Central memory CD8-positive, alpha-beta T cell (primary cell): ENCODE measurements around the gene ZNF688.
A peak's percentile ranks its signal among the peaks of the same experiment; 100 is the strongest.

Experiments used
- ATAC-seq: fragments of 150-1000 bp; cut with Tn5 transposase; replicated peaks from 2 replicates; pipeline ENCODE4 v1.10.0; 2022; ENCODE audit warnings: mild to moderate bottlenecking, moderate FRiP score, moderate number of reproducible peaks; ENCODE audit not compliant: poor library complexity, severe bottlenecking; ENCODE audit errors: extremely low read depth
- DNase-seq, 2 donors: peaks; one replicate each; pipeline ENCODE4 v3.0.0; 2021; ENCODE audit warnings: low spot score in 2 of 2
- H3K27ac Mint-ChIP-seq: one replicate; pipeline ENCODE4 v1.8.0; 2022; ENCODE audit warnings: low read depth, mild to moderate bottlenecking, moderate library complexity, mixed read lengths
- H3K27me3 Mint-ChIP-seq: one replicate; pipeline ENCODE4 v1.8.0; 2022; ENCODE audit warnings: mixed read lengths
- H3K36me3 Mint-ChIP-seq: one replicate; pipeline ENCODE4 v1.8.0; 2022; ENCODE audit warnings: mild to moderate bottlenecking, moderate library complexity, mixed read lengths; ENCODE audit not compliant: insufficient read depth
- H3K4me1 Mint-ChIP-seq: one replicate; pipeline ENCODE4 v1.8.0; 2022; ENCODE audit warnings: mixed read lengths
- H3K4me3 Mint-ChIP-seq: one replicate; pipeline ENCODE4 v1.8.0; 2022; ENCODE audit warnings: mild to moderate bottlenecking, moderate library complexity, mixed read lengths
- H3K9me3 Mint-ChIP-seq: one replicate; pipeline ENCODE4 v1.8.0; 2022; ENCODE audit warnings: mixed read lengths

The ZNF688 gene

DNA sequence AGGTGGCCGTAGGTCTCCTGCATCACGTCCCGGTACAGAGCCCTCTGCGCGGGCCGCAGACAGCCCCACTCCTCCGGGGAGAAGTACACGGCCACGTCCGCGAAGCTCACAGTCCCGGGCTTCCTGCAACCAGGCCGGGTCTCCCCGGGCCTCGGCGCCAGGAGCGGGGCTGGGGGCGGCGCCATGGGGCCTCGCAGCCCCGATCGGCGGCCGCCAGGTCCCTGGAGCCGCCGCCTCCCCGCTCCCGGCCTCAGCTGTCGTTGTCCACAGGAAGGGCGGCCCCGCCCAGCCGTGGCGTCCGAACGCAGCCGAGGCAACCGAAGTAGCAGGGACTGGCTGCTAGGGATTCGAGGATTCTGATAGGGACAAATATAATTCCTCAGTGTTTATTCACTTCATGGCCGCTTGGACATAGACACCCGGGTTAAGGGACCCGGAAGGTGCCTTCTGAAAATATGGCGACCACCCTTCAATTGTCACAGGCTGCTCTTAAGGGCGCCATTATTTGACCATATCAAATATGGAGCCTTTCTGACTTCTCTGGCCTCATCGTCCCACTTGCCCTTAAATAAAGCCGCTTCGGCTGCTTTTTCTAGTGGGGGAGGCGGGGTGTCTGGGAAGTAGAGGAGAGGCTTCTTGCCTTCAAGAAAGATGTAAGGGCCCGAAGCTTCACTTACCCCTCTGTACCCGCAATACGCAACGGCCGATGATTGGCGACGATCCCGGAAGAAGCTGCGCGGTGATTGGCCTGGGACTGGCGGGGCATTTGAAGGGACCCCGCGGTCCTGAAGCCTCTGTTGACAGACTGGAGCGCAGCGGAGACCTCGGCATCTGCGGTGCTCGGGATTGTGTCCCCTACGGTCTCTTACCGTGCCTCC is at the start of gene ZNF688:
TSS of gene ZNF688 (minus strand) at position 270 of the 878 bp plus-strand sequence. CDS start at position 185, 85 bp downstream.
- ATAC-seq = peak; percentile 85
- DNase-seq = peak; percentile 78 to 96
- peak within 1 kb of the TSS; percentile 81 for H3K27ac Mint-ChIP-seq
- peaks cover 15% of the 10 kb centered on the region for H3K36me3 Mint-ChIP-seq
- no peaks in the 10 kb centered on the region for H3K9me3 Mint-ChIP-seq
- H3K4me1 Mint-ChIP-seq = peaks cover 28% of the 10 kb centered on the region
- H3K4me3 Mint-ChIP-seq = peak within 1 kb of the TSS; percentile 83
- H3K27me3 Mint-ChIP-seq = no peaks in the 10 kb centered on the region

DNA sequence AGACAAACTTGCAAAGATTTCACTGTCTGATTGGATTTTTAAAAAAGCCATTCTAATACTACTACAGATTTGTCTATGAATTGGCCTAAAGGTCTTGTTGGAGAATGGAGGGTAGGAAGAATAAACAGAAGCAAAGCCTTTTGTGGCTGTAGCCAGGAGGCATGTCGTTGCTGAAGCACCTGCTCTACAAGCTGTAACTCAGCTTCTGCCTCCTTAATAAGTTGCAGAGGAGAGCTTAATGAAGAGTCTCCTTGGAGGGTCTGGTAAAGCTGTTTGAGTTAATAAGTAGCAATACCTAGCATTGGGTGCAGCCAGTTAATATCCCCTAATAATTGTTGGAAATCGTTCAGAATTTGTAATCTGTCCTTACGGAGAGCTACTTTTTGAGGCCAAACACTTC is 48.7 kb upstream of the ZNF688 start:
- H3K9me3 Mint-ChIP-seq = no peaks in the 10 kb centered on the region
- peaks cover 11% of the 10 kb centered on the region for H3K27me3 Mint-ChIP-seq
- no peak overlapping the region for H3K27ac Mint-ChIP-seq
- ATAC-seq (no peak), DNase-seq (no peak)
- H3K4me1 Mint-ChIP-seq = peaks cover 5% of the 10 kb centered on the region
- no peak overlapping the region for H3K4me3 Mint-ChIP-seq
- peaks cover 3% of the 10 kb centered on the region for H3K36me3 Mint-ChIP-seq

DNA sequence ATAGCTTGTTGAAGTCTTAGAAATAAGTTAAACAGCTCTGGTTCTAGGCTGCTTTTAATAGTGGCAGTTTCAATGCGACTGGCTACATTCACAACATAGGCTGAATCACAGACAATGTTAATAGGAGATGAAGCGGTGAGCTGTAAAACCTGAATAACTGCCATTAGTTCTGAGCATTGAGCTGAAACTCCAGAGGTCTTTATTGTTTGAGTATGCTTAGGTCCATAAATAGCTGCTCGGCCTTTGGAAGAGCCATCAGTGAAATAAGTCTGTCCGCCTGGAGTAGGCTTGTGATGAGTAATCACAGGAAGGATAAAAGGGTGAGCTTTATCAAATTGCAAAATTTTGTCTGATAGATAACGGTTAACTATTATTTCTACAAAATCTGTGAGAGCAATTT is 48.1 kb upstream of the ZNF688 start:
- Mint-ChIP-seq H3K27me3 (peaks cover 11% of the 10 kb centered on the region), H3K4me3 (no peak overlapping the region), H3K9me3 (no peaks in the 10 kb centered on the region), H3K27ac (no peak overlapping the region), H3K36me3 (peaks cover 3% of the 10 kb centered on the region), H3K4me1 (peaks cover 6% of the 10 kb centered on the region)
- ATAC-seq (no peak), DNase-seq (no peak)

DNA sequence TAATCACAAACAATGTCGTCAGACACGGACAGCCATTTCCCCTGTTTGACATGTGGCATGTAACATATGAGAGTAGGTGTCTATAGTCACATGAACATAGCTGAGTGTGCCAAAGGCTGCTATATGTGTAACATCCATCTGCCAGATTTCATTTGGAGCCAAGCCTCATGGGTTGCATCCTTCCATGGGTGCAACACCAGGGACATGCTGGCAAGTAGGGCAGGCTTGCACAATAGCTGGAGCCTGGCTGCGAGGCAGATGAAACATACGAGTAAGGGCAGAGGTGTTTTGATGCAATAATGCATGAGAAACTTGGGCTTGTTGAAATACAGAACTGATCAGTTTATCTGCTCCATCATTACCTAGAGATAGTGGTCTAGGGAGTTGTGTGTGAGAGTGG is 47.7 kb upstream of the ZNF688 start:
- Mint-ChIP-seq H3K4me1 (peaks cover 6% of the 10 kb centered on the region), H3K27me3 (peaks cover 11% of the 10 kb centered on the region), H3K9me3 (no peaks in the 10 kb centered on the region), H3K27ac (no peak overlapping the region), H3K4me3 (no peak overlapping the region), H3K36me3 (peaks cover 3% of the 10 kb centered on the region)
- DNase-seq (no peak), ATAC-seq (no peak)

DNA sequence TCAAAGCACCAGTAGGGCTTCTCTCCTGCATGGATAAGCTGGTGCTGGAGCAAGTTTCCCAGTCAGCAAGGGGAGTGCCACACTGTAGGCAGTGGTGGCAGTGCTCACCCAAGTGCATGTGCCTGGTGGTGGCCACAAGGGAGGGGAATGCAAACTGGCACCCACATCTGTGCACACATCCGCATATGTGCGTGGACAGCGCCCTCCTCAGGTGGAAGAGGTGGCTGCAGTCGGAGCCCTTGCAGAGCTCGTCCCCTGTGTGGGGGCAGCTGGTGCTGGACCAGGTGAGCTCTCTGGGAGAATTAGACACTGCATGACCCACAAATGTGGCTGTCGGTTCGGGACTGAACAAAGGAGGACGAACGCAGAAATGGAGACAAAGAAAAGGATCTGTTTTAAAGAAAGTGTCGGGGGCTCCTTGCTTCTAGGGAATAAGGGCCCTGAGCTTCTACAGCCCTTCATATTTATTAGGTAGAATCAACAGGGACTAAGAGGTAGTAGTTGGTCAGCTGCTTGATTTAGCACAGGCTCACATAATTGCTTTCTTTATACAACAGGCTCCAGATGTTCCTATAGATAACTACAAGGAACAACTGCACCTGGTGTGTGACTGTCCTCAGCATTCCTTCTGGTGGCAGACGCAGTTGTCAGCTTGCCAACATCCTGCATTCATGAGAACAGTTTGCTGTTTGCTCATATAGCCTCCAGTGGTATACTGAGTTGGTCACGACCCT is 44.0 kb upstream of the ZNF688 start:
- Mint-ChIP-seq H3K36me3 (peaks cover 5% of the 10 kb centered on the region), H3K4me1 (peaks cover 7% of the 10 kb centered on the region), H3K27ac (no peak overlapping the region), H3K27me3 (no peaks in the 10 kb centered on the region), H3K4me3 (no peak overlapping the region), H3K9me3 (no peaks in the 10 kb centered on the region)
- ATAC-seq (peak; percentile 89), DNase-seq (peak; percentile 59 to 63)

DNA sequence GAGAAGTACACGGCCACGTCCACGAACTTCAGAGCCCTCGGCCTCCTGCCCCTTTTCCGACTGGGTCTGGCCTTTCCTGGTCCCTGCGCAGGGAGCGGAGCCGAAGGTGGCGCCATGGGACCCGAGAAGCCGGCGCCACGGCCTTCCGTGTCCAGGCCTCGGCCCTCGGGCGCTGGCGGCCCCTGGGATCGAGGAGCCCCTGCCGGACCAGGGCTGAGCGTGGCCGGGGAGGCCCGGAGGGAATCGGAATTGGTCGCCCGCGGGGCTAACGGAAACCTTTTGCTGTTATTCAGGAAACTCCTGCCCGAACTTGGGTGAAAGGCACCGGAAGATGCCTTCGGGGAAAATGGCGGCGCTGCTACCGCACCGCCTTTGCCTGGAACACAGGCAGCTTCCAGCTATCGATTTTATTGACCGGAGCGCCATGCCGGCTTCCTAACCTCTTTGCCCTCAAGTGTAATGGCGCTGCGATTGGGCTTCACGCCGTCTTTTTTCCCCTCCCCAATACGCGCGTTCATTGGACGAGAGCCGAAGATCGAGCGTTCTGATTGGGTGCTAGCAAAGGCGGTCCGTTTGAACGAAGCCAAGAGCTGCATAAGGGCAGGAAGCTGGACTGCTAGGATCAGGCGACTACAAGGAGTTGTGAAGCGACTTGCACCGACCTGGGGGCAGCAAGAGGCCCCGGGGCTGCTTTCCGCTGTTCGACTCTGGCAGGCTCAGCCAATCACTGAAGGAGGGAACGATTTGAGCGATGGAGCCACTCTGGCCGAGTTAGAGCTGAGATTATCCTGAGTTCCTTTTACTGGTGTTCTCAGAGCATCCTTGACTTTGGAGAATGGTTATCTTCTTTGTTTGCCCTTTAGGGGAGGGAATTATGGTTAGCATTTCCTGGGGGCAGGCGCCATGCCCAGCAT is 38.7 kb upstream of the ZNF688 start, which contains the start of gene ZNF689:
TSS of gene ZNF689 (minus strand) at position 464 of the 914 bp plus-strand sequence. CDS start at position 116, 348 bp downstream.
- H3K9me3 Mint-ChIP-seq = no peaks in the 10 kb centered on the region
- ATAC-seq (peak; percentile 94), DNase-seq (peak; percentile 95 to 97)
- peaks cover 32% of the 10 kb centered on the region for H3K36me3 Mint-ChIP-seq
- H3K4me3 Mint-ChIP-seq = peak within 1 kb of the TSS; percentile 96
- peaks cover 8% of the 10 kb centered on the region for H3K4me1 Mint-ChIP-seq
- peak within 1 kb of the TSS; percentile 96 for H3K27ac Mint-ChIP-seq
- no peaks in the 10 kb centered on the region for H3K27me3 Mint-ChIP-seq

DNA sequence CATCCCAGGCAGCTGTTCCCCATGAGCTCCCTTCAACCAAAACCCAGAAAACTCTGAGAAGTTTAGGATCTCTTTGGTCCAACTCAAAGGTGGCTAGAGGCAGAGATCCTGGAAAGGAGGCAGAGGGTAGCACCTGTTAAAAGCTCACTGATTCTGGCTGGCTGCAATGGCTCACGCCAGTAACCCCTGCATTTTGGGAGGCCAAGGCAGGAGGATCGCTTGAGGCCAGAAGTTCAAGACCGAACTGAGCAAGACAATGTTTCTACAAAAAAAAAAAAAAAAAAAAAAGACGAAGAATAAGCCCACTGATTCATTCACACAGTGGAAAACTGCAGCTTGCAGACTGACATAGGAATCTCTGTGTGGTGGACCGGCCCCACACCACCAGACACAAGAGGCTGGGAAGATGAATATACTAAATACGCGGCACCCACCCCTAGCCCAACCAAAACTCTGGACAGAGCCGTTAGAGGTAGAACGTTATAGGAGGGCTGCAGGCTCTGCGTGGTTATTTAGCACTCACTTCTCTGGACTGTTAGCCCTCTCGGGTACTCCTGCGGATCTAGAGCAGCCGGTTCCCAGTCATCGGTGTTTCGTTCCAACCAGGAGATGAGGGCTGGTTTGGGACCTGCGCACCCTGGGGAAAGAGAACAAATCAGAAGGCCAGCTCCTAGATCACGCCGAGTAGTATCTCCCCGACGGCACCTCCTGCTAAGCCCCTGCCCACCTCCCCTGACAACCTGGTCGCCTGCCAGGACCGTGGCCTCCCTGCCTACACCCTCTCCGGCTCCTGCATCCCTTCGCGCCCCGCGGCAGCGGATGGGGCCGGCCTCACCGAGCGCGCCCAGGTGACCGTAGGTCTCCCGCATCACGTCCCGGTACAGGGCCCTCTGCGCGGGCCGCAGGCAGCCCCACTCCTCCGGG is 37.8 kb upstream of the ZNF688 start:
- peak in 1 of 2 donors; percentile 41 for DNase-seq
- H3K4me1 Mint-ChIP-seq = peaks cover 6% of the 10 kb centered on the region

DNA sequence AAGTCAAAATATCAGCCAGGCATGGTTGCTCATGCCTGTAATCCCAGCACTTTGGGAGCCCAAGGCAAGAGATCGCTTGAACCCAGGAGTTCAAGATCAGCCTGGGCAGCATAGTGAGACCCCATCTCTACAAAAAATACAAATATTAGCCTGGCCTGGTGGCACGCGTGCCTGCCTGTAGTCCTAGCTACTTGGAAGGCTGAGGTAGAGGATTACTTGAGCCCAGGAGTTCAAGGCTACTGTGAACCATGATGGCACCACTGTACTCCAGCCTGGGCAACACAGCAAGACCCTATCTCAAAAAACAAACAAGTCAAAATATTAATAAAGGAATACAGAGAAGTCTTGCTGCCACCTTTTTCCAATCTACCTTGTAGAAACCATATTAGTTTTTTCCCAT is 34.5 kb upstream of the ZNF688 start:
- DNase-seq (no peak), ATAC-seq (no peak)
- H3K27ac Mint-ChIP-seq = no peak overlapping the region

More for the DNA sequence above, 37.8 kb upstream of the ZNF688 start:
- Mint-ChIP-seq H3K4me3 (peak overlapping the region; percentile 96), H3K27ac (peak overlapping the region; percentile 96), H3K27me3 (no peaks in the 10 kb centered on the region), H3K36me3 (peaks cover 35% of the 10 kb centered on the region), H3K9me3 (no peaks in the 10 kb centered on the region)
- peak; percentile 53 for ATAC-seq

DNA sequence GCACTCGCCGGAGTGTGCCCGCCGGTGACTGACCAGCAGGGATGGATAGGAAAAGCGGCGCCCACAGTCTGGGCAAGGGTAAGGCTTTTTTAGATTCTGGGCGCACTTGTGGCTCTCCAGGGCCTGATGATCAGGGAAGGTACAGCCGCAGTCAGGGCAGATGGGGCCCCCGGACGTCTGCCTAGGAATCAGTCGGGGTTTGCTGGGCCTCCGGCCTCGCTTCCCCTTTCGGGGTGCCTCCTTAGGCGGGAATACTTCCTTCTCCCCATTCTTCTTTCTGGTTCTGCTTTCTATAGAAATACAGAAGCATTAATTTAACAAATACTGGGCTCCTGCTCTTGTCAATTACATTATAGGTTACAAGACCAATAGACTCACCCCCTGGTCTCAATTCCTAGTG is 33.6 kb upstream of the ZNF688 start:
- ATAC-seq (no peak), DNase-seq (no peak)
- H3K4me3 Mint-ChIP-seq = no peak overlapping the region
- no peaks in the 10 kb centered on the region for H3K9me3 Mint-ChIP-seq
- peaks cover 2% of the 10 kb centered on the region for H3K4me1 Mint-ChIP-seq
- peaks cover 43% of the 10 kb centered on the region for H3K36me3 Mint-ChIP-seq
- no peak overlapping the region for H3K27ac Mint-ChIP-seq
- H3K27me3 Mint-ChIP-seq = no peaks in the 10 kb centered on the region

More for the DNA sequence above, 34.5 kb upstream of the ZNF688 start:
- H3K27me3 Mint-ChIP-seq = no peaks in the 10 kb centered on the region
- H3K4me1 Mint-ChIP-seq = peaks cover 6% of the 10 kb centered on the region
- H3K9me3 Mint-ChIP-seq = no peaks in the 10 kb centered on the region
- no peak overlapping the region for H3K4me3 Mint-ChIP-seq
- H3K36me3 Mint-ChIP-seq = peaks cover 48% of the 10 kb centered on the region

DNA sequence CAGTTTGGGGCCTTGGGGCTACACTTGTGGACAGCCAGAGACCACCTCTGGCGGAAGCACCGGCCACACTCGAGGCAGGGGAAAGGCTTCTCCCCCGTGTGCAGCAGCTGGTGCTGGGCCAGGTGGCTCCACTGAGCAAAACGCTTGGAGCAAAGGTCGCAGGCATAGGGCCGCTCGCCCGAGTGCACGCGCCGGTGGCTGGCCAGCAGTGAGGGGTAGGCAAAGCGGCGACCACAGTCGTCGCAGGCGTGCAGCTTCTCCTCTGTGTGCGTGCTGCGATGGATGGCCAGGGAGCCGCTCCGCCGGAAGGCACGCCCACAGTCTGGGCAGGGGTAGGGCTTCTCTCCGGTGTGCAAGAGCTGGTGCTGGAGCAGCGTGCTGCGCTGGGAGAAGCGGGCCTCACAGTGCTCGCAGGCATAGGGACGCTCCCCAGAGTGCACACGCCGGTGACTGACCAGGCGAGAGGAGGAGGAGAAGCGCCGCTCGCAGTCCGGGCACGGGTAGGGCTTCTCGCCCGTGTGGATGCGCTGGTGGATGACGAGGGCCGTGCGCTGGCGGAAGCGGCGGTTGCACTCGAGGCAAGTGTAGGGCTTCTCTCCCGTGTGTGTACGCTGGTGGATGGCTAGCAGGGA is 32.9 kb upstream of the ZNF688 start:
- H3K4me1 Mint-ChIP-seq = no peaks in the 10 kb centered on the region
- no peak overlapping the region for H3K27ac Mint-ChIP-seq
- ATAC-seq = no peak
- H3K4me3 Mint-ChIP-seq = no peak overlapping the region
- H3K27me3 Mint-ChIP-seq = no peaks in the 10 kb centered on the region
- DNase-seq = no peak
- H3K36me3 Mint-ChIP-seq = peaks cover 42% of the 10 kb centered on the region
- H3K9me3 Mint-ChIP-seq = no peaks in the 10 kb centered on the region

DNA sequence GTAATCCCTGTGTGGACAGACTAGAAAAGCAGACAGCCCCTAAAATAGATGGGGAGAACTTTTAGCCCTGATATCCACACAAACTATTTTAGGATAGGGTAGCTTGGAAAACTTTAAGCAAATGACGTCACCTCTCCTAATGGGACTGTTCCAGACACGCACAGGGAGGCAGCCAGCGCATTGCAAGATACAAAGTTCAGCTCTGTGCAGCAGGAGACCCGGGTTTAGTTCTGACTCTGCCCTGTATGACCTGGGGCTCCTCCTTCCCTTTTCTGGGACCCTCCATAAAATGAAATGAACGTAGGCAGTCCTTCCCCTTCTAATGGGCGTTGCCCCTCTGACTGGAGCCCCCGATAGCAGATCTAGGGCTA is 32.4 kb upstream of the ZNF688 start:
- no peak overlapping the region for H3K4me3 Mint-ChIP-seq
- no peaks in the 10 kb centered on the region for H3K9me3 Mint-ChIP-seq
- no peaks in the 10 kb centered on the region for H3K27me3 Mint-ChIP-seq
- no peak for DNase-seq
- H3K27ac Mint-ChIP-seq = no peak overlapping the region
- ATAC-seq = no peak
- H3K36me3 Mint-ChIP-seq = peaks cover 40% of the 10 kb centered on the region
- H3K4me1 Mint-ChIP-seq = no peaks in the 10 kb centered on the region
